H9 (cell line): Measurements from ENCODE around the gene ITGA7. TPM values are rescaled to one million over a fixed set of nuclear protein-coding genes. Genes with fewer than 3 reads are reported as not detected.
A peak's percentile ranks its signal among the peaks of the same experiment; 100 is the strongest.

ENCODE experiments used
- DNase-seq: peaks from one replicate; pipeline ENCODE4 v3.0.0-alpha.2; 2017
- H2AFZ ChIP-seq: one replicate; pipeline ENCODE4 v1.6.1; 2013; ENCODE audit warnings: mild to moderate bottlenecking, low read length, control low read depth, moderate library complexity
- H2AK5ac ChIP-seq: 2 replicates; pipeline ENCODE4 v1.6.1; 2013; ENCODE audit warnings: low read length, control low read depth, mixed read lengths; ENCODE audit not compliant: insufficient read length
- H2BK120ac ChIP-seq: one replicate; pipeline ENCODE4 v1.6.1; 2013; ENCODE audit warnings: low read depth, mild to moderate bottlenecking, low read length, control low read depth, inconsistent platforms; ENCODE audit not compliant: poor library complexity, severe bottlenecking
- H2BK12ac ChIP-seq: 2 replicates; pipeline ENCODE4 v1.6.1; 2013; ENCODE audit warnings: low read length, control low read depth, mixed read lengths, low read depth; ENCODE audit not compliant: insufficient read length
- H2BK15ac ChIP-seq: 2 replicates; pipeline ENCODE4 v1.6.1; 2013; ENCODE audit warnings: low read depth, low read length, control low read depth
- H2BK20ac ChIP-seq: one replicate; pipeline ENCODE4 v1.6.1; 2013; ENCODE audit warnings: low read depth, mild to moderate bottlenecking, low read length, control low read depth, inconsistent platforms; ENCODE audit not compliant: poor library complexity, severe bottlenecking
- H2BK5ac ChIP-seq: 2 replicates; pipeline ENCODE4 v1.6.1; 2013; ENCODE audit warnings: low read length, control low read depth, mixed read lengths; ENCODE audit not compliant: insufficient read length
- H3K14ac ChIP-seq: 2 replicates; pipeline ENCODE4 v1.6.1; 2013; ENCODE audit warnings: low read length, control low read depth; ENCODE audit not compliant: insufficient read depth
- H3K18ac ChIP-seq: 2 replicates; pipeline ENCODE4 v1.6.1; 2013; ENCODE audit warnings: low read depth, mild to moderate bottlenecking, mixed read lengths, low read length, control low read depth; ENCODE audit not compliant: insufficient read length
- H3K23ac ChIP-seq: 2 replicates; pipeline ENCODE4 v1.6.1; 2013; ENCODE audit warnings: low read length, control low read depth, mixed read lengths, low read depth; ENCODE audit not compliant: insufficient read length
- H3K23me2 ChIP-seq: 2 replicates; pipeline ENCODE4 v1.6.1; 2013; ENCODE audit warnings: low read depth, mild to moderate bottlenecking, mixed read lengths, low read length, control low read depth; ENCODE audit not compliant: insufficient read length, poor library complexity, severe bottlenecking
- H3K27ac ChIP-seq: 2 replicates; pipeline ENCODE4 v1.5.1; 2013; ENCODE audit warnings: low read length, control low read depth, mixed read lengths, low read depth; ENCODE audit not compliant: insufficient read length
- H3K27me3 ChIP-seq: 2 replicates; pipeline ENCODE4 v1.6.1; 2013; ENCODE audit warnings: low read length, control low read depth, inconsistent platforms; ENCODE audit not compliant: insufficient read depth
- H3K4ac ChIP-seq: 2 replicates; pipeline ENCODE4 v1.6.1; 2013; ENCODE audit warnings: low read depth, mild to moderate bottlenecking, control low read depth, inconsistent platforms, low read length, moderate library complexity
- H3K4me1 ChIP-seq: 2 replicates; pipeline ENCODE4 v1.6.1; 2013; ENCODE audit warnings: low read length, control low read depth, inconsistent platforms; ENCODE audit not compliant: insufficient read depth
- H3K4me2 ChIP-seq: 2 replicates; pipeline ENCODE4 v1.6.1; 2013; ENCODE audit warnings: low read length, control low read depth, mixed read lengths; ENCODE audit not compliant: insufficient read length, insufficient read depth
- H3K56ac ChIP-seq: 2 replicates; pipeline ENCODE4 v1.6.1; 2013; ENCODE audit warnings: low read depth, mild to moderate bottlenecking, mixed read lengths, low read length, control low read depth; ENCODE audit not compliant: insufficient read length
- H3K79me1 ChIP-seq: 2 replicates; pipeline ENCODE4 v1.6.1; 2013; ENCODE audit warnings: low read depth, mild to moderate bottlenecking, moderate library complexity, low read length, control low read depth, inconsistent platforms; ENCODE audit not compliant: insufficient read depth, poor library complexity, severe bottlenecking
- H3K79me2 ChIP-seq: 2 replicates; pipeline ENCODE4 v1.6.1; 2013; ENCODE audit warnings: low read length, control low read depth, inconsistent platforms; ENCODE audit not compliant: insufficient read depth
- H3K9ac ChIP-seq: 2 replicates; pipeline ENCODE4 v1.6.1; 2013; ENCODE audit warnings: low read length, control low read depth, mixed read lengths; ENCODE audit not compliant: insufficient read length; ENCODE audit errors: extremely low read depth
- H3K9me3 ChIP-seq: one replicate; pipeline ENCODE4 v1.6.1; 2013; ENCODE audit warnings: low read depth, low read length, inconsistent platforms; ENCODE audit not compliant: control insufficient read depth
- H3T11ph ChIP-seq: one replicate; pipeline ENCODE4 v1.6.1; 2013; ENCODE audit warnings: mild to moderate bottlenecking, low read length, control low read depth, inconsistent platforms
- H4K20me1 ChIP-seq: one replicate; pipeline ENCODE4 v1.6.1; 2013; ENCODE audit not compliant: control insufficient read depth, insufficient read length, insufficient read depth
- H4K5ac ChIP-seq: 2 replicates; pipeline ENCODE4 v1.6.1; 2013; ENCODE audit warnings: low read depth, mild to moderate bottlenecking, mixed read lengths, low read length, control low read depth; ENCODE audit not compliant: insufficient read length
- H4K8ac ChIP-seq: replicated peaks from 2 replicates; pipeline ENCODE4 v1.6.1; 2013; ENCODE audit warnings: low read length, control low read depth, mixed read lengths, low read depth; ENCODE audit not compliant: insufficient read length
- H4K91ac ChIP-seq: 2 replicates; pipeline ENCODE4 v1.6.1; 2013; ENCODE audit warnings: low read depth, mild to moderate bottlenecking, moderate library complexity, mixed read lengths, low read length, control low read depth; ENCODE audit not compliant: insufficient read length
- H3K27ac Mint-ChIP-seq, 3 experiments: 2 replicates in 2 of 3; 3 replicates in 1 of 3; pipeline ENCODE4 v1.8.0; 2020 to 2021; ENCODE audit warnings: mixed read lengths in 3 of 3, mild to moderate bottlenecking in 1 of 3, moderate library complexity in 1 of 3
- H3K27me3 Mint-ChIP-seq: 2 replicates; pipeline ENCODE4 v1.8.0; 2021; ENCODE audit warnings: low read depth, mild to moderate bottlenecking, moderate library complexity, mixed read lengths
- H3K36me3 Mint-ChIP-seq, 3 experiments: 2 replicates in 2 of 3; 3 replicates in 1 of 3; pipeline ENCODE4 v1.8.0; 2020 to 2021; ENCODE audit warnings: low read depth in 3 of 3, mixed read lengths in 3 of 3; ENCODE audit not compliant: insufficient read depth in 1 of 3
- H3K4me1 Mint-ChIP-seq, 2 experiments: 2 replicates each; pipeline ENCODE4 v1.8.0; 2020; ENCODE audit warnings: mixed read lengths in 2 of 2
- H3K4me3 Mint-ChIP-seq, 2 experiments: 2 replicates in 1 of 2; 3 replicates in 1 of 2; pipeline ENCODE4 v1.8.0; 2020 to 2021; ENCODE audit warnings: mild to moderate bottlenecking in 2 of 2, mixed read lengths in 2 of 2, moderate library complexity in 1 of 2
- H3K9me3 Mint-ChIP-seq, 2 experiments: 2 replicates in 1 of 2; 3 replicates in 1 of 2; pipeline ENCODE4 v1.8.0; 2020; ENCODE audit warnings: mild to moderate bottlenecking in 2 of 2, mixed read lengths in 2 of 2, moderate library complexity in 1 of 2
- CTCF ChIP-seq: fragments of 200-600 bp; sonication (generic); conservative IDR thresholded peaks from 3 replicates; pipeline ENCODE4 v1.8.0; 2021; ENCODE audit warnings: antibody characterized with exemption, mild to moderate bottlenecking
- WGBS: extraction: QIAGEN DNeasy Blood & Tissue Kit; methylation state at CpG from one replicate; pipeline ENCODE4 v1.1.7; 2013; ENCODE audit warnings: missing lambda C conversion rate, low lambda C conversion rate, mixed read lengths; ENCODE audit not compliant: insufficient read length; ENCODE audit errors: extremely low coverage; 5-methylcytosine and 5-hydroxymethylcytosine counted together
- total RNA-seq: library from RNA; stranded (reverse); gene quantifications from 2 replicates; pipeline ENCODE4 v1.2.1, GENCODE V29; 2021

The ITGA7 gene
- total RNA-seq, 1 experiment from 2014 or later, result 119 TPM

- no peak overlapping the region for H3K27ac ChIP-seq
These were observed 7.6 kb upstream of the ITGA7 start for GRCh38 chr12:55715169-55715764.

More at GRCh38 chr12:55715169-55715764, 7.6 kb upstream of the ITGA7 start:
- Histone ChIP-seq H3T11ph (no peak overlapping the region), H4K20me1 (no peaks in the 10 kb centered on the region), H3K4me1 (peaks cover 13% of the 10 kb centered on the region; the same call in 1 of the 2 replicates), H2AK5ac (no peak overlapping the region), H3K4ac (no peak overlapping the region), H2BK12ac (no peak overlapping the region), H3K23ac (no peak overlapping the region), H2BK5ac (no peak overlapping the region), H3K79me1 (no peaks in the 10 kb centered on the region), H4K91ac (no peak overlapping the region), H3K79me2 (no peaks in the 10 kb centered on the region), H4K8ac (no peak overlapping the region), H3K9ac (peak overlapping the region; percentile 42), H2BK15ac (no peak overlapping the region), H3K9me3 (no peaks in the 10 kb centered on the region), H4K5ac (no peak overlapping the region), H2BK20ac (no peak overlapping the region), H3K27me3 (no peaks in the 10 kb centered on the region; the same call in 1 of the 2 replicates), H2BK120ac (no peak overlapping the region), H3K4me2 (peak overlapping the region; percentile 71), H2AFZ (no peak overlapping the region), H3K56ac (no peak overlapping the region), H3K18ac (no peak overlapping the region), H3K14ac (no peak overlapping the region), H3K23me2 (peaks cover 9% of the 10 kb centered on the region)
- Mint-ChIP-seq H3K27me3 (peaks cover 25% of the 10 kb centered on the region), H3K9me3 (peaks cover 0 to 3% of the 10 kb centered on the region in 2 experiments; a peak in 3 of 5 replicates), H3K4me1 (peaks cover 33 to 41% of the 10 kb centered on the region in 2 experiments), H3K4me3 (peak overlapping the region; percentile 90 to 91), H3K27ac (peak overlapping the region; percentile 70 to 96 (median 95); a peak in 4 of 7 replicates), H3K36me3 (peaks cover 0 to 8% (median 0%) of the 10 kb centered on the region in 3 experiments; a peak in 2 of 7 replicates)
- TF ChIP-seq CTCF, result no peak
- WGBS, result no CpG with 5 or more reads among the region's 7 CpGs
- no peak for DNase-seq
